GM10266 (cell line): ENCODE measurements around the gene C18orf54.

Source experiments
- DNase-seq: peaks from one replicate; pipeline ENCODE4 v3.0.0; 2012; ENCODE audit errors: extremely low spot score
- CTCF ChIP-seq: IDR thresholded peaks from 2 replicates; pipeline ENCODE4 v1.5.1; 2012; ENCODE audit warnings: mild to moderate bottlenecking, low read depth; ENCODE audit not compliant: control insufficient read depth, insufficient read depth; ENCODE audit errors: missing control alignments

The C18orf54 gene

GRCh38 chr18:54405290-54405689, 47.6 kb downstream of the C18orf54 start:
- TF ChIP-seq CTCF, result no peak
- DNase-seq, result no peak

GRCh38 chr18:54411781-54412180, 54.1 kb downstream of the C18orf54 start:
- no peak for TF ChIP-seq CTCF
- no peak for DNase-seq

- no peak for DNase-seq
- no peak for TF ChIP-seq CTCF
These were observed 57.4 kb downstream of the C18orf54 start for GRCh38 chr18:54415086-54415485.

- no peak for DNase-seq
- no peak for TF ChIP-seq CTCF
These were observed 58.7 kb downstream of the C18orf54 start for GRCh38 chr18:54416436-54416835.

- no peak for TF ChIP-seq CTCF
- no peak for DNase-seq
These were observed 66.1 kb downstream of the C18orf54 start for GRCh38 chr18:54423831-54424230.

GRCh38 chr18:54426085-54426665, 68.5 kb downstream of the C18orf54 start:
- TF ChIP-seq CTCF, result no peak
- DNase-seq, result no peak
